H1 (cell line): ENCODE results near the gene LRRIQ4. TPM values are rescaled to one million over a fixed set of nuclear protein-coding genes. Genes with fewer than 3 reads are reported as not detected.

ENCODE experiments used
- ASH2L ChIP-seq: fragments of 200-600, 300-600 bp; sonication (generic); IDR thresholded peaks from one replicate; pipeline ENCODE4 v1.7.1; 2017; ENCODE audit warnings: low read length
- BRCA1 ChIP-seq: IDR thresholded peaks from 2 replicates; pipeline ENCODE4 v1.6.1; 2012; ENCODE audit warnings: low read depth, low read length, improper control_type of control experiment
- CBX8 ChIP-seq: fragments of 300-800, 300-1000 bp; sonication (generic); IDR thresholded peaks from 2 replicates; pipeline ENCODE4 v1.7.1; 2016; ENCODE audit warnings: low read depth, low read length, borderline replicate concordance
- CHD7 ChIP-seq: fragments of 300-600 bp; sonication (generic); IDR thresholded peaks from 2 replicates; pipeline ENCODE4 v1.7.1; 2012; ENCODE audit warnings: low read length, moderate library complexity, mild to moderate bottlenecking, inconsistent platforms; ENCODE audit not compliant: insufficient replicate concordance
- CTBP2 ChIP-seq: IDR thresholded peaks from 2 replicates; pipeline ENCODE4 v1.7.0; 2011; ENCODE audit warnings: borderline replicate concordance, mild to moderate bottlenecking, moderate library complexity, mixed read lengths, low read length; ENCODE audit not compliant: insufficient read depth, insufficient read length
- GABPA ChIP-seq: IDR thresholded peaks from 2 replicates; pipeline ENCODE4 v1.6.1; 2011; ENCODE audit warnings: mild to moderate bottlenecking, low read length, moderate library complexity, borderline replicate concordance; ENCODE audit not compliant: insufficient read depth
- NANOG ChIP-seq: IDR thresholded peaks from 2 replicates; pipeline ENCODE4 v1.6.1; 2011; ENCODE audit warnings: low read length, low read depth, mild to moderate bottlenecking, inconsistent platforms; ENCODE audit not compliant: insufficient read depth, poor library complexity, severe bottlenecking
- RNF2 ChIP-seq: fragments of 200-900, 300-1000 bp; sonication (generic); IDR thresholded peaks from 2 replicates; pipeline ENCODE4 v1.7.1; 2016; ENCODE audit warnings: borderline replicate concordance, low read depth, mild to moderate bottlenecking, antibody characterized with exemption, low read length; ENCODE audit not compliant: poor library complexity, severe bottlenecking; ENCODE audit errors: missing control alignments
- polyA plus RNA-seq, 7 experiments: library from polyadenylated mRNA; depleted of rRNA in 3 of 7; stranded (reverse) in 5 of 7; unstranded in 2 of 7; fragments of >200 nt in 5 of 7; fragments of 200-250 nt in 2 of 7; gene quantifications; 1 replicate in 5 of 7; 2 replicates in 1 of 7; 4 replicates in 1 of 7; pipeline versions ENCODE4 v1.2.1 to v1.2.3, GENCODE V29; 2011 to 2013; ENCODE audit warnings: missing spikeins in 2 of 7, mixed read lengths in 2 of 7
- total RNA-seq: library from RNA; stranded (reverse); fragmentation: NEBNext Ultra II Directional; extraction: Animal tissue kit (Norgen Biotek cat#: 25700); gene quantifications from 2 replicates; pipeline ENCODE4 v1.2.1, GENCODE V29; 2021

LRRIQ4 gene
- total and polyA plus RNA-seq, 2 of the 8 experiments (the other 6 are each of a cell fraction or from before 2014, with no cell fraction given), result 0.08 TPM; not detected in 1

GRCh38 chr3:169825316-169825715 is 12.6 kb downstream of the LRRIQ4 start (continued):
- TF ChIP-seq CHD7 (no peak), BRCA1 (no peak), RNF2 (no peak), NANOG (no peak), CBX8 (no peak), CTBP2 (no peak), ASH2L (no peak), GABPA (no peak)
